HCT116 (cell line): Measurements from ENCODE around the gene WWTR1. TPM values are rescaled to one million over a fixed set of nuclear protein-coding genes. Genes with fewer than 3 reads are reported as not detected.

Experiments used
- ATAC-seq: fragments of 200-7000 bp; cut with Tn5 transposase; 2 replicates; pipeline ENCODE4 v1.9.1; 2020; ENCODE audit warnings: mild to moderate bottlenecking, moderate library complexity
- BruUV-seq: library from RNA; stranded (reverse); fragments of 400-500 nt; replicated peaks from 2 replicates; lab custom pipeline; 2021; lab: Mats Ljungman, UMichigan
- CTCF ChIA-PET: fragments of 300-600 bp; sonication (Branson Sonifier 250); formaldehyde crosslinking; loops from one replicate; lab custom pipeline; 2021; ENCODE audit warnings: antibody characterized with exemption; lab: Charles Lee
- POLR2A ChIA-PET: fragments of 300-600, 350-600 bp; sonication (Branson Sonifier 250); formaldehyde crosslinking; loops from one replicate; lab custom pipeline; 2021; ENCODE audit warnings: antibody characterized with exemption; lab: Charles Lee
- RAD21 ChIA-PET, 2 experiments: fragments of 300-600 bp; sonication (Branson Sonifier 250); formaldehyde crosslinking; loops; one replicate each; lab custom pipeline; 2023; ENCODE audit warnings: low total read pairs in 2 of 2; ENCODE audit not compliant: uncharacterized antibody in 2 of 2, unreplicated experiment in 2 of 2, low non-redundant PET in 1 of 2; lab: Charles Lee
- DNase-seq: peaks from one replicate; pipeline ENCODE4 v3.0.0-alpha.2; 2010; ENCODE audit warnings: low read depth, low spot score
- H2AFZ ChIP-seq: fragments of 200-600 bp; shearing (Covaris generic), sonication (generic); 2 replicates; pipeline ENCODE4 v1.6.1; 2017; ENCODE audit warnings: low read depth, mixed run types, mixed read lengths, antibody characterized with exemption, low read length; ENCODE audit not compliant: poor library complexity, severe bottlenecking
- H3K27ac ChIP-seq: 2 replicates; pipeline ENCODE4 v1.5.1; 2012; ENCODE audit warnings: low read depth, low read length
- H3K27me3 ChIP-seq: fragments of 200-600 bp; sonication (generic); 2 replicates; pipeline ENCODE4 v1.6.1; 2016; ENCODE audit warnings: mixed run types, low read length, mixed read lengths; ENCODE audit not compliant: insufficient read depth
- H3K36me3 ChIP-seq, 2 experiments: fragments of 200-500 bp in 1 of 2; fragments of 200-600 bp in 1 of 2; sonication (Bioruptor generic) in 1 of 2; sonication (generic) in 1 of 2; 2 replicates each; pipeline versions ENCODE4 v1.5.1 to v1.6.1; 2014 to 2016; ENCODE audit warnings: low read length in 2 of 2, inconsistent platforms in 1 of 2, mixed read lengths in 1 of 2, mixed run types in 1 of 2; ENCODE audit not compliant: insufficient read depth in 2 of 2, control insufficient read depth in 1 of 2
- H3K4me1 ChIP-seq, 2 experiments: fragments of 200-600 bp in 1 of 2; sonication (generic) in 1 of 2; 2 replicates each; pipeline versions ENCODE4 v1.5.1 to v1.6.1; 2012 to 2017; ENCODE audit warnings: low read length in 2 of 2, inconsistent platforms in 1 of 2, mild to moderate bottlenecking in 1 of 2, mixed read lengths in 1 of 2, mixed run types in 1 of 2, moderate library complexity in 1 of 2; ENCODE audit not compliant: insufficient read depth in 2 of 2, control insufficient read depth in 1 of 2
- H3K4me2 ChIP-seq: fragments of 200-600 bp; sonication (generic); 2 replicates; pipeline ENCODE4 v1.6.1; 2017; ENCODE audit warnings: mixed run types, low read length, mixed read lengths
- H3K4me3 ChIP-seq, 2 experiments: fragments of 200-600 bp in 1 of 2; sonication (generic) in 1 of 2; replicated peaks in 1 of 2; 2 replicates each; pipeline ENCODE4 v1.5.1; 2011 to 2016; ENCODE audit warnings: low read length in 2 of 2, control low read depth in 1 of 2, low read depth in 1 of 2, mild to moderate bottlenecking in 1 of 2, mixed read lengths in 1 of 2, mixed run types in 1 of 2
- H3K79me2 ChIP-seq: fragments of 200-600 bp; sonication (generic); 2 replicates; pipeline ENCODE4 v1.6.1; 2017; ENCODE audit warnings: mild to moderate bottlenecking, mixed run types, low read length, moderate library complexity, mixed read lengths; ENCODE audit not compliant: insufficient read depth
- H3K9ac ChIP-seq: fragments of 200-600 bp; sonication (generic); 2 replicates; pipeline ENCODE4 v1.6.1; 2016; ENCODE audit warnings: low read length, mixed read lengths
- H3K9me2 ChIP-seq: fragments of 200-600 bp; sonication (generic), shearing (Covaris generic); 2 replicates; pipeline ENCODE4 v1.6.1; 2017; ENCODE audit warnings: mixed run types, mild to moderate bottlenecking, moderate library complexity; ENCODE audit not compliant: insufficient read depth
- H3K9me3 ChIP-seq, 2 experiments: fragments of 200-500 bp in 1 of 2; fragments of 200-600 bp in 1 of 2; sonication (Bioruptor generic) in 1 of 2; sonication (generic) in 1 of 2; 2 replicates each; pipeline ENCODE4 v1.6.1; 2014 to 2017; ENCODE audit warnings: low read length in 2 of 2, mixed read lengths in 2 of 2, inconsistent platforms in 1 of 2, low read depth in 1 of 2, mild to moderate bottlenecking in 1 of 2, mixed run types in 1 of 2, moderate library complexity in 1 of 2; ENCODE audit not compliant: control insufficient read depth in 1 of 2, insufficient read depth in 1 of 2
- H4K20me1 ChIP-seq: fragments of 200-600 bp; sonication (generic), shearing (Covaris generic); 2 replicates; pipeline ENCODE4 v1.6.1; 2017; ENCODE audit warnings: mixed run types, mild to moderate bottlenecking, moderate library complexity; ENCODE audit not compliant: insufficient read depth
- FOSL1 ChIP-seq: IDR thresholded peaks from 2 replicates; pipeline ENCODE4 v1.6.1; 2012; ENCODE audit warnings: low read depth
- POLR2A ChIP-seq: IDR thresholded peaks from 2 replicates; pipeline ENCODE4 v1.7.0; 2011; ENCODE audit warnings: borderline replicate concordance; ENCODE audit not compliant: insufficient read depth, insufficient read length; ENCODE audit errors: extremely low read depth
- POLR2AphosphoS5 ChIP-seq: IDR thresholded peaks from 2 replicates; pipeline ENCODE4 v1.6.1; 2011; ENCODE audit warnings: mild to moderate bottlenecking, low read depth, low read length, moderate library complexity
- RAD21 ChIP-seq: IDR thresholded peaks from 2 replicates; pipeline ENCODE4 v1.6.1; 2012; ENCODE audit warnings: low read depth, mild to moderate bottlenecking
- SIN3A ChIP-seq: IDR thresholded peaks from 2 replicates; pipeline ENCODE4 v1.6.1; 2012; ENCODE audit warnings: low read depth
- SRF ChIP-seq: IDR thresholded peaks from 2 replicates; pipeline ENCODE4 v1.6.1; 2012; ENCODE audit warnings: low read depth
- YY1 ChIP-seq: IDR thresholded peaks from 2 replicates; pipeline ENCODE4 v1.6.1; 2011; ENCODE audit warnings: low read length, low read depth, moderate library complexity, mild to moderate bottlenecking; ENCODE audit not compliant: insufficient replicate concordance; ENCODE audit errors: extremely low read depth
- intact Hi-C: fragments of 100-400 bp; cut with micrococcal nuclease; formaldehyde crosslinking; loops from 2 replicates; pipeline ENCODE4 v1.10.0; 2022
- total RNA-seq: library from RNA; stranded (reverse); gene quantifications from one replicate; pipeline ENCODE4 v1.2.1, GENCODE V29; 2021; ENCODE audit not compliant: unreplicated experiment
- TF ChIP-seq, protein P1 (sequence below): IDR thresholded peaks from 2 replicates; pipeline ENCODE4 v1.6.1; 2012

Gene WWTR1
- total RNA-seq, 1 experiment from 2014 or later: 46.9 TPM

GRCh38 chr3:149502438-149502837 is 155.4 kb downstream of the WWTR1 start:
- Histone ChIP-seq H3K9ac (no peak overlapping the region), H3K9me3 (no peaks in the 10 kb centered on the region), H3K27me3 (no peaks in the 10 kb centered on the region), H3K4me3 (no peak overlapping the region), H3K4me1 (no peaks in the 10 kb centered on the region), H3K27ac (no peak overlapping the region), H3K36me3 (no peaks in the 10 kb centered on the region), H3K4me2 (no peak overlapping the region), H2AFZ (no peak overlapping the region), H4K20me1 (no peaks in the 10 kb centered on the region), H3K9me2 (no peaks in the 10 kb centered on the region), H3K79me2 (no peaks in the 10 kb centered on the region)
- ChIA-PET POLR2A (no interaction called here), RAD21 (no interaction called here), CTCF (interaction anchor here (1.7 kb wide), 1 partner anchor 306 kb away, joined by 4 read pairs; no protein-coding TSS in a partner anchor)
- intact Hi-C loops: no loop called here
- no peak for DNase-seq
- TF ChIP-seq POLR2AphosphoS5 (no peak), RAD21 (no peak)
- ATAC-seq: no peak
- no TSS peak for BruUV-seq

DNA sequence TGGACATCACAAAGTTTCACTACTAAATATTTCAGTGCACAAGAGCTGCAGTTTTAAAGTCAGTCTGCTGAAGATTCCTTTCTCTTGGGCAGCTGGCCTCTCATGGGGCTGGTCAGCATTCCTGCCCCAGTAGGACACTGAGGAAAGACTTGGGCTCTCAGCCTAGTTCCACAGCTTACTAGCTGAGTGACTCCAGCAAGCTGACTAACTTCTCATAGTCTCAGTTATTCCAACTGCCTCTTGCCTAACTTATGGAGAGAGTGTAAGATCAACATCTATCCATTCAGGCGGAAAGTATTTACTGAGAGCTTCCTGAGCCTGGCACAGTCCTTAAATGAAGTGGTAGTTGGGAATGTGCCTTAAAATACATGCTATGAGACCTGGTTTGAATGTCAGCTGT is 156.3 kb downstream of the WWTR1 start:
- CTCF ChIA-PET: interaction anchor here (1.7 kb wide), 1 partner anchor 307 kb away, joined by 4 read pairs; no protein-coding TSS in a partner anchor
- no peak for TF ChIP-seq FOSL1
- TF ChIP-seq, protein P1, sequence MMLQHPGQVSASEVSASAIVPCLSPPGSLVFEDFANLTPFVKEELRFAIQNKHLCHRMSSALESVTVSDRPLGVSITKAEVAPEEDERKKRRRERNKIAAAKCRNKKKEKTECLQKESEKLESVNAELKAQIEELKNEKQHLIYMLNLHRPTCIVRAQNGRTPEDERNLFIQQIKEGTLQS: no peak
- no peak for TF ChIP-seq POLR2A
- no peak for TF ChIP-seq YY1
- TF ChIP-seq SRF: no peak
- TF ChIP-seq SIN3A: no peak

More for the DNA sequence above, 156.3 kb downstream of the WWTR1 start:
- ChIA-PET RAD21 (no interaction called here), POLR2A (no interaction called here)
- Histone ChIP-seq H3K4me3 (no peak overlapping the region), H3K79me2 (no peaks in the 10 kb centered on the region), H3K27me3 (no peaks in the 10 kb centered on the region), H3K9ac (no peak overlapping the region), H3K36me3 (no peaks in the 10 kb centered on the region), H3K9me2 (no peaks in the 10 kb centered on the region), H3K9me3 (no peaks in the 10 kb centered on the region), H3K4me1 (no peaks in the 10 kb centered on the region), H4K20me1 (no peaks in the 10 kb centered on the region), H3K4me2 (no peak overlapping the region), H2AFZ (no peak overlapping the region), H3K27ac (no peak overlapping the region)
- intact Hi-C loops: no loop called here
- ATAC-seq (no peak), DNase-seq (no peak)
- no TSS peak for BruUV-seq
